B cell (primary cell): ENCODE data around the gene SLC37A4.

ENCODE experiments used
- EZH2 ChIP-seq: IDR thresholded peaks from 2 replicates; pipeline ENCODE4 v1.6.1; 2012; ENCODE audit warnings: borderline replicate concordance, low read depth, mild to moderate bottlenecking, moderate library complexity, low read length; ENCODE audit not compliant: insufficient read depth, poor library complexity, severe bottlenecking
- TF ChIP-seq, protein P1 (sequence below): fragments of 200-600 bp; IDR thresholded peaks from one replicate; pipeline ENCODE4 v1.8.0; 2022; ENCODE audit warnings: antibody characterized with exemption, mild to moderate bottlenecking

DNA sequence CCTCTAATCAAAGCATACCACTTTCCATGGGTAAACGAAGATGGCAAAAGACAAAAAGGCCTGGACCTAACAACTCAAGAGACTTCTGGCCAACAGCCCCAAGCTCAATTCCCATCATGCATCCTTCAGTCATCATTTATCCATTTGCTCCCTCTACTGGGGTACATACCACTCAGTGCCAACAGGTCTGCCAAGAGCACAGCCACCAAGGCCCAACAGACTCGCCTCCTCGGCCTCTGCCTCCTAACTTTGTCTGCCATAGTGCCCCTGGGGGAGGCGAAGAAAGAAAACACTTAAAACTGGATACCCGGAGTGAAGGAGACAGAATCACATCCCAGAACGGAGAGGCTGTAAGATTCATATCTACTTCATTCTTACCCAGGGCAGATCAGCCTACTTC is 25.2 kb upstream of the SLC37A4 start:
- TF ChIP-seq, protein P1, sequence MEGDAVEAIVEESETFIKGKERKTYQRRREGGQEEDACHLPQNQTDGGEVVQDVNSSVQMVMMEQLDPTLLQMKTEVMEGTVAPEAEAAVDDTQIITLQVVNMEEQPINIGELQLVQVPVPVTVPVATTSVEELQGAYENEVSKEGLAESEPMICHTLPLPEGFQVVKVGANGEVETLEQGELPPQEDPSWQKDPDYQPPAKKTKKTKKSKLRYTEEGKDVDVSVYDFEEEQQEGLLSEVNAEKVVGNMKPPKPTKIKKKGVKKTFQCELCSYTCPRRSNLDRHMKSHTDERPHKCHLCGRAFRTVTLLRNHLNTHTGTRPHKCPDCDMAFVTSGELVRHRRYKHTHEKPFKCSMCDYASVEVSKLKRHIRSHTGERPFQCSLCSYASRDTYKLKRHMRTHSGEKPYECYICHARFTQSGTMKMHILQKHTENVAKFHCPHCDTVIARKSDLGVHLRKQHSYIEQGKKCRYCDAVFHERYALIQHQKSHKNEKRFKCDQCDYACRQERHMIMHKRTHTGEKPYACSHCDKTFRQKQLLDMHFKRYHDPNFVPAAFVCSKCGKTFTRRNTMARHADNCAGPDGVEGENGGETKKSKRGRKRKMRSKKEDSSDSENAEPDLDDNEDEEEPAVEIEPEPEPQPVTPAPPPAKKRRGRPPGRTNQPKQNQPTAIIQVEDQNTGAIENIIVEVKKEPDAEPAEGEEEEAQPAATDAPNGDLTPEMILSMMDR = no peak
- TF ChIP-seq EZH2 = no peak
